Keratinocyte (primary cell): ENCODE data around the gene TTC33. TPM values are rescaled to one million over a fixed set of nuclear protein-coding genes. Genes with fewer than 3 reads are reported as not detected.

Experiments used
- DNase-seq: peaks from one replicate; pipeline ENCODE4 v3.0.0-alpha.2; 2011; ENCODE audit warnings: low read depth, missing footprints, low spot score
- FAIRE-seq: peaks from 2 replicates; lab custom pipeline; 2011; peaks lifted over from hg19 to GRCh38; lab: Jason Lieb, UNC
- H2AFZ ChIP-seq: 2 replicates; pipeline ENCODE4 v1.6.0; 2012; ENCODE audit warnings: low read length, control low read depth, inconsistent platforms; ENCODE audit not compliant: control insufficient read depth
- H3K27ac ChIP-seq: 2 replicates; pipeline ENCODE4 v1.5.1; 2011; ENCODE audit warnings: low read length; ENCODE audit not compliant: control insufficient read depth, insufficient read depth
- H3K27me3 ChIP-seq: 3 replicates; pipeline ENCODE4 v1.6.0; 2011; ENCODE audit warnings: low read length; ENCODE audit not compliant: control insufficient read depth, insufficient read depth; ENCODE audit errors: extremely low read depth
- H3K36me3 ChIP-seq, 2 experiments: 2 replicates in 1 of 2; 3 replicates in 1 of 2; pipeline ENCODE4 v1.5.1; 2011; ENCODE audit warnings: low read length in 2 of 2, mild to moderate bottlenecking in 1 of 2; ENCODE audit not compliant: control insufficient read depth in 2 of 2, insufficient read depth in 2 of 2; ENCODE audit errors: extremely low read depth in 1 of 2
- H3K4me1 ChIP-seq: 3 replicates; pipeline ENCODE4 v1.5.1; 2011; ENCODE audit warnings: low read length; ENCODE audit not compliant: control insufficient read depth, insufficient read depth; ENCODE audit errors: extremely low read depth
- H3K4me2 ChIP-seq: 3 replicates; pipeline ENCODE4 v1.6.0; 2011; ENCODE audit warnings: low read depth, low read length; ENCODE audit not compliant: control insufficient read depth, insufficient read depth; ENCODE audit errors: extremely low read depth
- H3K4me3 ChIP-seq, 3 experiments: fragments of 200-600 bp in 1 of 3; sonication (generic) in 1 of 3; 2 replicates in 2 of 3; 3 replicates in 1 of 3; pipeline ENCODE4 v1.5.1; 2011 to 2016; ENCODE audit warnings: low read length in 3 of 3, mild to moderate bottlenecking in 3 of 3, control low read depth in 2 of 3, inconsistent platforms in 1 of 3, low read depth in 1 of 3, mixed read lengths in 1 of 3, mixed run types in 1 of 3, moderate library complexity in 1 of 3; ENCODE audit not compliant: control insufficient read depth in 2 of 3, insufficient read depth in 2 of 3; ENCODE audit errors: extremely low read depth in 1 of 3
- H3K79me2 ChIP-seq: 2 replicates; pipeline ENCODE4 v1.6.0; 2012; ENCODE audit warnings: low read length; ENCODE audit not compliant: control insufficient read depth, insufficient read depth
- H3K9ac ChIP-seq: 3 replicates; pipeline ENCODE4 v1.6.0; 2011; ENCODE audit warnings: low read length; ENCODE audit not compliant: control insufficient read depth, insufficient read depth; ENCODE audit errors: extremely low read depth
- H3K9me1 ChIP-seq: 3 replicates; pipeline ENCODE4 v1.6.0; 2011; ENCODE audit warnings: low read length; ENCODE audit not compliant: control insufficient read depth, insufficient read depth; ENCODE audit errors: extremely low read depth
- H3K9me3 ChIP-seq: 2 replicates; pipeline ENCODE4 v1.5.1; 2012; ENCODE audit warnings: low read depth, low read length; ENCODE audit not compliant: control insufficient read depth
- H4K20me1 ChIP-seq: 3 replicates; pipeline ENCODE4 v1.6.0; 2011; ENCODE audit warnings: low read length; ENCODE audit not compliant: control insufficient read depth, insufficient read depth; ENCODE audit errors: extremely low read depth
- EZH2 ChIP-seq: IDR thresholded peaks from one replicate; pipeline ENCODE4 v1.6.1; 2012; ENCODE audit warnings: inconsistent platforms, mild to moderate bottlenecking, low read length, moderate library complexity
- dilution Hi-C: fragments of 300-500 bp; cut with MboI; formaldehyde crosslinking; loops from one replicate; pipeline ENCODE4 v1.7.0; 2020; ENCODE audit warnings: low sequenced_read_pairs; ENCODE audit not compliant: extremely low pct_ligation_motif_present
- polyA plus RNA-seq, 5 experiments: library from polyadenylated mRNA; depleted of rRNA in 3 of 5; stranded (reverse) in 3 of 5; stranded (forward) in 1 of 5; unstranded in 1 of 5; fragments of >200 nt; gene quantifications; 1 replicate in 1 of 5; 2 replicates in 3 of 5; 3 replicates in 1 of 5; pipeline versions ENCODE4 v1.2.1 to v1.2.3, GENCODE V29; 2011 to 2012; ENCODE audit warnings: missing spikeins in 2 of 5, low read depth in 1 of 5, low replicate concordance in 1 of 5
- TF ChIP-seq, protein P1 (sequence below), 3 experiments: IDR thresholded peaks in 1 of 3; conservative IDR thresholded peaks in 1 of 3; optimal IDR thresholded peaks in 1 of 3; 2 replicates in 2 of 3; 3 replicates in 1 of 3; pipeline versions ENCODE3 to v1.5.1; 2011; ENCODE audit warnings: low read length in 3 of 3, mild to moderate bottlenecking in 3 of 3, moderate library complexity in 2 of 3, control low read depth in 1 of 3, inconsistent platforms in 1 of 3; ENCODE audit not compliant: insufficient read depth in 2 of 3; ENCODE audit errors: extremely low read depth in 1 of 3

TTC33 gene
- polyA plus RNA-seq, 1 donor (not counting 4 experiments of a cell fraction or from before 2014, with no cell fraction given) = 7.1 TPM

DNA sequence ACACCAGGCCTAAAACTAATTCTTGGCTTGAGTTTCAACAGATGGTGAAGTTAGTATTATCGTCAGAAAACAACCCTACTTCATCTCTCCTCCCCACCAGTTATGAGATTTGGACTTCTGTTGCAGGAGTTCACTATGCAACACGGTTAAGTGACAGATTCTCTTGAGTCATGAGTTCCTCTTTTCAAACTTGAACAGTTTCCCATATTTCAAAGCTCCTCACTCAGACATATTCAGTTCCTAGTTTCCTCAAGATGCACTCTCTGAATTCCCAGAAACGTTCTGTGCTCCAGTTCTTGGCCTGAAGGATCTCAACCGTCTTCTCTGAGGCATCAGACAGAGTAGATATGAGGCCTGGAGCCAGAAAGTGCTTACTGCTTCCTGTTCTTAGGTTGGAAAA lies 83.3 kb downstream of the TTC33 start:
- no peak overlapping the region for H3K27ac ChIP-seq
- H3K4me3 ChIP-seq = no peak overlapping the region
- FAIRE-seq (no peak), DNase-seq (no peak)
- dilution Hi-C loops = no loop called here
- no peaks in the 10 kb centered on the region for H3K9me1 ChIP-seq
- H4K20me1 ChIP-seq = no peaks in the 10 kb centered on the region
- peaks cover 28% of the 10 kb centered on the region for H3K4me1 ChIP-seq
- no peak overlapping the region for H3K9ac ChIP-seq
- no peaks in the 10 kb centered on the region for H3K79me2 ChIP-seq
- no peak overlapping the region for H3K4me2 ChIP-seq
- TF ChIP-seq EZH2 = no peak
- TF ChIP-seq, protein P1, sequence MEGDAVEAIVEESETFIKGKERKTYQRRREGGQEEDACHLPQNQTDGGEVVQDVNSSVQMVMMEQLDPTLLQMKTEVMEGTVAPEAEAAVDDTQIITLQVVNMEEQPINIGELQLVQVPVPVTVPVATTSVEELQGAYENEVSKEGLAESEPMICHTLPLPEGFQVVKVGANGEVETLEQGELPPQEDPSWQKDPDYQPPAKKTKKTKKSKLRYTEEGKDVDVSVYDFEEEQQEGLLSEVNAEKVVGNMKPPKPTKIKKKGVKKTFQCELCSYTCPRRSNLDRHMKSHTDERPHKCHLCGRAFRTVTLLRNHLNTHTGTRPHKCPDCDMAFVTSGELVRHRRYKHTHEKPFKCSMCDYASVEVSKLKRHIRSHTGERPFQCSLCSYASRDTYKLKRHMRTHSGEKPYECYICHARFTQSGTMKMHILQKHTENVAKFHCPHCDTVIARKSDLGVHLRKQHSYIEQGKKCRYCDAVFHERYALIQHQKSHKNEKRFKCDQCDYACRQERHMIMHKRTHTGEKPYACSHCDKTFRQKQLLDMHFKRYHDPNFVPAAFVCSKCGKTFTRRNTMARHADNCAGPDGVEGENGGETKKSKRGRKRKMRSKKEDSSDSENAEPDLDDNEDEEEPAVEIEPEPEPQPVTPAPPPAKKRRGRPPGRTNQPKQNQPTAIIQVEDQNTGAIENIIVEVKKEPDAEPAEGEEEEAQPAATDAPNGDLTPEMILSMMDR (optimal IDR thresholded peaks at IDR 0.05 in 1 of 3, IDR thresholded peaks at IDR 0.05 in 1 of 3, conservative IDR thresholded peaks at IDR 0.05 in 1 of 3; ENCODE audit: extremely low read depth in 1 of 3, insufficient read depth in 2 of 3, low read length in 3 of 3) = no peak
- H3K27me3 ChIP-seq = no peaks in the 10 kb centered on the region
- H3K9me3 ChIP-seq = no peaks in the 10 kb centered on the region
- H3K36me3 ChIP-seq = no peaks in the 10 kb centered on the region
- H2AFZ ChIP-seq = no peak overlapping the region

DNA sequence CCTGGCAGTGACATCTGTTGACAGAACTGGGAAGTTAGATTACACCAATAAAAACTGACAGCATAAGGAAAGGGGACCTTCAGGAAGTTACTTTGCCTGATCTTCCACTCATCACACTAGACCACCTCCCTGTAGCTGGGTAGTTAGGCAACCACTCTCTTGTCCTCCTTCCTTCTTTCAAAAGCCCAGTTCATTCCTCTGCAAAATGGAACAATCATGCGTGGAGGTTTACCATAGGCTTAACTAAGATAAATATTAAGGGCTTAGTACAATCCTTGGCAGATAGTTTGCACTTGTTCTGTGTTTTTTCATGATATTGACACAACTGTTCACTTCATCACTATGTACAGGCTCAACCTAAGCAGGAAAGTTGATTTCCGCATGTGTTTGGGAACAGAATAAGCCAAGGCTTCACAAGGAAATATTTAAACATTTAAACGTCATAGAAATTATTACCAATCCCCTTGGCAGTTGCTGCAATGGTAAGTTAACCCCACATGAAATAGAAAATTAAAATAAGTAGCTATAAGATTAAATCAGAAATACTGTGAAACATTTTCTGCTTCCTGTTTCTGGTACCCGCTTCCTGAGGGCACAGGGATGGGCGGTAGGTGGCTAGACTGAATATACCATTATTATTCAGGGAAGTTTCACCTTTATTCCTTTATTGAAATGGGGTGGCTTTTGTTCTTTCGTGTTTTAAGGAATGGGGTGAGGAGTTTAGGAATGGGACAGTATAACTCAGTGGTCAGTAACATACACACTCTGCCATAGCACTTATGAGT lies 86.0 kb downstream of the TTC33 start:
- Histone ChIP-seq H2AFZ (no peak overlapping the region), H3K9me1 (no peaks in the 10 kb centered on the region), H3K9ac (no peak overlapping the region), H3K9me3 (no peaks in the 10 kb centered on the region), H3K79me2 (no peaks in the 10 kb centered on the region), H4K20me1 (no peaks in the 10 kb centered on the region), H3K4me1 (peaks cover 6% of the 10 kb centered on the region), H3K4me2 (no peak overlapping the region), H3K27ac (no peak overlapping the region), H3K4me3 (no peak overlapping the region), H3K27me3 (no peaks in the 10 kb centered on the region), H3K36me3 (no peaks in the 10 kb centered on the region)
- TF ChIP-seq, protein P1 (optimal IDR thresholded peaks at IDR 0.05 in 1 of 3, IDR thresholded peaks at IDR 0.05 in 1 of 3, conservative IDR thresholded peaks at IDR 0.05 in 1 of 3; ENCODE audit: extremely low read depth in 1 of 3, insufficient read depth in 2 of 3, low read length in 3 of 3) = no peak
- no peak for TF ChIP-seq EZH2
- FAIRE-seq (no peak), DNase-seq (no peak)
- dilution Hi-C loops = no loop called here
